ENCODE measurements around the gene ZBED6.
A peak's percentile ranks its signal among the peaks of the same experiment; 100 is the strongest.
"Not testable (repeated sequence)": the region's sequence is repeated elsewhere in the genome, so short reads cannot be mapped to it uniquely, and the experiment has no call there.

The ZBED6 gene

GRCh38 chr1:203778789-203779188 is 16.6 kb upstream of the ZBED6 start:
- no peak for DNase-seq (ENCODE audit: low read depth)

GRCh38 chr1:203781962-203782361 is 13.5 kb upstream of the ZBED6 start:
- DNase-seq (ENCODE audit: low read depth), result no peak

GRCh38 chr1:203789966-203790365 is 5.5 kb upstream of the ZBED6 start:
- DNase-seq (ENCODE audit: low read depth), result no peak

GRCh38 chr1:203791498-203791897 is 3.9 kb upstream of the ZBED6 start:
- peak; percentile 39 for DNase-seq (ENCODE audit: low read depth)

- DNase-seq (ENCODE audit: low read depth), result no peak
Measured at GRCh38 chr1:203792486-203792885, 2.9 kb upstream of the ZBED6 start.

GRCh38 chr1:203793561-203793960 is 1.9 kb upstream of the ZBED6 start:
- DNase-seq (ENCODE audit: low read depth), result not testable (repeated sequence)

- DNase-seq (ENCODE audit: low read depth), result no peak
Measured at GRCh38 chr1:203794764-203795440, 521 bp upstream of the ZBED6 start.

GRCh38 chr1:203796236-203796605 is 798 bp downstream of the ZBED6 start:
- peak; percentile 60 for DNase-seq (ENCODE audit: low read depth)

- no peak for DNase-seq (ENCODE audit: low read depth)
Measured at GRCh38 chr1:203797216-203797615, 1.8 kb downstream of the ZBED6 start.

- peak; percentile 59 for DNase-seq (ENCODE audit: low read depth)
Measured at GRCh38 chr1:203797948-203798655, 2.7 kb downstream of the ZBED6 start.

- DNase-seq (ENCODE audit: low read depth), result no peak
Measured at GRCh38 chr1:203799157-203799556, 3.7 kb downstream of the ZBED6 start.

- no peak for DNase-seq (ENCODE audit: low read depth)
Measured at GRCh38 chr1:203799971-203800370, 4.5 kb downstream of the ZBED6 start.

GRCh38 chr1:203805689-203806088 is 10.3 kb downstream of the ZBED6 start:
- DNase-seq (ENCODE audit: low read depth), result no peak

GRCh38 chr1:203807196-203807595 is 11.8 kb downstream of the ZBED6 start:
- DNase-seq (ENCODE audit: low read depth), result peak; percentile 93

- DNase-seq (ENCODE audit: low read depth), result peak; percentile 38
Measured at GRCh38 chr1:203813581-203814341, 18.3 kb downstream of the ZBED6 start.

GRCh38 chr1:203818399-203818798 is 23.0 kb downstream of the ZBED6 start:
- no peak for DNase-seq (ENCODE audit: low read depth)

- peak; percentile 57 for DNase-seq (ENCODE audit: low read depth)
Measured at GRCh38 chr1:203823306-203823705, 27.9 kb downstream of the ZBED6 start.

- DNase-seq (ENCODE audit: low read depth), result no peak
Measured at GRCh38 chr1:203826175-203826574, 30.8 kb downstream of the ZBED6 start.

GRCh38 chr1:203828002-203828401 is 32.6 kb downstream of the ZBED6 start:
- peak; percentile 39 for DNase-seq (ENCODE audit: low read depth)

GRCh38 chr1:203828503-203828902 is 33.1 kb downstream of the ZBED6 start:
- no peak for DNase-seq (ENCODE audit: low read depth)

- peak; percentile 21 for DNase-seq (ENCODE audit: low read depth)
Measured at GRCh38 chr1:203829247-203829646, 33.8 kb downstream of the ZBED6 start.

GRCh38 chr1:203835476-203835875 is 40.1 kb downstream of the ZBED6 start:
- DNase-seq (ENCODE audit: low read depth), result no peak

- DNase-seq (ENCODE audit: low read depth), result peak; percentile 71
Measured at GRCh38 chr1:203839081-203839480, 43.7 kb downstream of the ZBED6 start.

Data from EH (cell line).